H7 (cell line): ENCODE measurements around the gene GOLM1. TPM values are rescaled to one million over a fixed set of nuclear protein-coding genes. Genes with fewer than 3 reads are reported as not detected.
A peak's percentile ranks its signal among the peaks of the same experiment; 100 is the strongest.
"Not testable (repeated sequence)": the region's sequence is repeated elsewhere in the genome, so short reads cannot be mapped to it uniquely, and the experiment has no call there.

Experiments used
- DNase-seq: peaks from one replicate; pipeline ENCODE4 v3.0.0; 2012
- H3K27me3 ChIP-seq: 2 replicates; pipeline ENCODE4 v1.6.0; 2011; ENCODE audit warnings: mild to moderate bottlenecking, low read length; ENCODE audit not compliant: control insufficient read depth, insufficient read depth
- H3K36me3 ChIP-seq: replicated peaks from 2 replicates; pipeline ENCODE4 v1.5.1; 2011; ENCODE audit warnings: low read length; ENCODE audit not compliant: control insufficient read depth, insufficient read depth
- H3K4me3 ChIP-seq: 2 replicates; pipeline ENCODE4 v1.5.1; 2011; ENCODE audit warnings: low read depth, mild to moderate bottlenecking, control low read depth, low read length, moderate library complexity; ENCODE audit not compliant: insufficient read depth
- total RNA-seq: library from RNA; depleted of rRNA; stranded (reverse); fragments of >200 nt; shearing (Covaris generic); gene quantifications from 2 replicates; pipeline ENCODE4 v1.2.3, GENCODE V29; 2014

GOLM1 gene
- total RNA-seq, 1 experiment from 2014 or later: 24.3 TPM

DNA sequence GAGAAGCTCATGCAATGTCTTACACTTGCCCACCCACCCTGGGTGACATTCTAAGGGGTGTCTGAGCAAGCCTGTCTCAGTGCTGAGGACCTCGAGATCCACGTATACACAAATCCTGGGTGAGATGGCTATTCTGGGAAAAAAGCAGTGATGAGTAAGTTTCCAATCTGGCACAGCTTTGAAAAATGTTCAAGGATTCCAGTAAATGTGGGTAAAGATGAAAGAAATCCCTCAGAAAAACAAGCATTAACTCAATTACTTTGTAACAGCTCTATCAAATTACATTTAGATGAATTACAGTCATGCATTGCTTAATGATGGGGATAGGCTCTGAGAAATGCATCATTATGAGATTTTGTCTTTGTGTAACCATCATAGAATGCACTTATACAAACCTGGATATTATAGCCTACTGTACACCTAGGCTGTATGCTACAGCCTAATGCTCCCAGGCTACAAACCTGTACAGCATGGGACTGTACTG, 26.9 kb downstream of the GOLM1 start:
- peaks cover 2% of the 10 kb centered on the region; the same call in 1 of the 2 replicates for H3K36me3 ChIP-seq
- DNase-seq: no peak
- no peaks in the 10 kb centered on the region for H3K27me3 ChIP-seq
- no peak overlapping the region for H3K4me3 ChIP-seq

DNA sequence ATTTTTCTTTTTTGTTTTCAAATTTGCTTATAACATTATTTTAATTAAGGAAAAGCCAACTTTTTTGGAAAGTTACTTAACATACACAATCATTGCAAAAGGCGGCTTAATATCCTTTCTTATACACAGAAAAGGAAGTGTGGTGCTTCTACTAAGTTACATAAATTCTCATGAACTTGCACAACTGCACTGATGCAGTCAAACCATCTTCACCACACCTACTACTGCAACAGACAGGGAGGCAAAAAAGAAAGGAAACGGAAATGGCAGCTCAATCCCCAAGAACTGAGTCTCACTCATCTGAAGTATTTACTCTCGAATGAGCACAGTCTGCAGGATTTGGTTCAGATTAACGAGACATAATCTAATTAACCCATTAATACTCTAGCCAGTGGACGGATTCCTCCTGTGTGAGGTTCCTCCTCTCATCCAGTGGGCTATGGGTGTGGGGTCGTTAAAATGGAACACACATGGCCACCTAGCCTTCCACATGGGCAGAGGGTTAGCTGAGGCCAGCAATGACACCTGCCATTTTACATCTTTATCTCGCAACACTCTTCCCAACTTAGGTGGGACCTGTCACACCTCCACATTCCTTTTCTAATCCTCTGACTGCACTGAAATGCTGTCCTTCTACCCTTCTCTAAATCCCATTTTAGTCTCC, 30.0 kb downstream of the GOLM1 start:
- DNase-seq: no peak
- Histone ChIP-seq H3K27me3 (no peaks in the 10 kb centered on the region), H3K36me3 (no peaks in the 10 kb centered on the region; the same call in 1 of the 2 replicates), H3K4me3 (no peak overlapping the region)

DNA sequence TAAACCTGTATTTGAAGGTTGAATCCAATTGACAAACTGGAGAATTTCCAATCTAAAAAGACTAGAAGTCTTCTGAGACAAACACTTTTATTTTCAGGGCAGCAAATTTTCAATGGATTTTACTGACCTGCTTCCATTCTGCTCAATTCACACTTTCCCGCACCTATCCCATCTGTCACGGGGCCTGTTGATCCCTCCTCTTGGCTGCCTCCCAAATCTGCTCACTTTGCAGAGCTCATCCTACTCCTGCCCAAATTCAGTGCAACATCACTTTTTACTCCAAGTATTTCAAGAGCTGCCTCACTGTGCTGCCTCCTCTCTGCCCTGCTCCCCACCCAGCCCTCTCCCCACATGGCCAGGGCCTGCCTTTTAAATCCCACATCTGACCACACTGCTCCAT, 35.1 kb downstream of the GOLM1 start:
- no peak overlapping the region for H3K4me3 ChIP-seq
- no peak for DNase-seq
- no peaks in the 10 kb centered on the region; the same call in 1 of the 2 replicates for H3K36me3 ChIP-seq
- H3K27me3 ChIP-seq: no peaks in the 10 kb centered on the region

DNA sequence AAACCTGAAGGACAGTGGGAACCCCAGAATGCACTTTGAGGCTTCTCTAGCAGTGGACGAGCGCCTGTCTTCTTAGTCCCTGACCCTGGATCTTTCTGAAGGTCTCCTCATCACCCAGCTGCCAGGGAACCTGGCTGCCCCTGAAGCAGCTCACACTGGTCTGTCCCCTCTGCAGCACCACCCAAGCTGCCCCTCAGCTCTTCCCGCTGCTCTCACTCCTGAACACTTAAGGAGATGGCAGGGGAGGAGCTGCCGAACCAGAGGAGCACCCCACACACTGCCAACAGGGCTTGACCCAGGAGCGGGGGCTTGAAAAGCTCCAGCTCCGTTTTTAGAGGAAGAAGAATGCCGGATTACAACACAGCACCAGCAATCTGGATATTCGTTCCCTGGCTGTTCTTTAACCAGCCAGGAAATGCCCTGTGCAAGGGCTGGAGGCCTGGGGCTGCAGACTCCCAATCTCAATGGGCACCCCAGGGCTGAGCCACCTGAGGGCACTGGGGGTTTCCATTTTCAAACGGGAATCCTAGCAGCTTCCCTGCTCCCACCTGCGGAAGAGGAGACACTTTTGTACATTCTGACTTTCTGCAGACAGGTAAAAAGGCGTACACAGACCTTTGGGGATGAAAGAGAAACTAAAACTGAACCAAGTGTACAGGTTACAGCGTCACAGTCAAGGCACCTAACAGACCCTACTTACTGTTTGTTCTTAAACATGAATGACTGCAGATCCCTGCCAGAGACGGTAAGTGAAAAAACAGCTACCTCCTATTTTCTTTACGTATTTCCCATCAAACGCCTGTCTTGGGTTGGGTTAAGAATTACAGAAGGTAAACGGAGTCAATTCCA, 36.3 kb downstream of the GOLM1 start:
- DNase-seq: no peak
- Histone ChIP-seq H3K36me3 (no peaks in the 10 kb centered on the region; the same call in 1 of the 2 replicates), H3K27me3 (no peaks in the 10 kb centered on the region), H3K4me3 (no peak overlapping the region)

DNA sequence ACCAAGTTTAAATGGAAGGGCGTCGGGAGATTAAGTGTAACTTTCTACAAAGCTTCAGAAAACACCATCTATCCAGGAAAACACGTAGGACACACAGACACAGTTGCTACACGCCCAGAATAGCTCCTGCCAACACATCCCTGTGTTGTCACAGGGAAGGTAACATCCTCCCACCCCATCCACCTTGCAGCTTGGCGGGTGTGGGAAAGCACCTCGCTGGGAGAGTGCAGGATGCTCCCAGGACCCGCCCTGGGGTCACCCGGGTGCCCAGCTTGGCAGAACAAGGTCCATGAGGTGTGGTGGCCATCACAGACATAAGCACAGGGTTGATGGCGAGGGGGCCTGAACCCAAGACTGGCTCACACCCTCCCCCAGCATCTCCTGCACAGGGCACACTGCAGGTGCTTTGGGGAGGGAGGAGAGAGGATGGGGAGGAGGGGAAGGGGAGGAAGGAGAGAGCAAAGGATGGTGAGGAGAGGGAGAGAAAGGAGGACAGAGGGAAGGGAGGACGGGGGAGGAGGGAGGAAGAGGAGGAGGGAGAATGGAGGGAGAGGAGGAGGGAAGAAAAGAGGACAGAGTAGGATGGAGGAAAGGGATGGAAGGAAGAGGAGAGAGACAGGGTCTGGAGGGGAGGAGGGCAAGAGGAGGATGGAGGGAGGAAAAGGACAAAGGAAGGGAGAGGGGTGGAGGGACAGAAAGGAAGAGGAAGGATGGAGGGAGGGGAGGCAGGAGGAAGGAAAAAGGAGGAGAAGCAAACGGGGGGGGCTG, 37.2 kb downstream of the GOLM1 start:
- H3K4me3 ChIP-seq: no peak overlapping the region
- H3K36me3 ChIP-seq: no peaks in the 10 kb centered on the region; the same call in 1 of the 2 replicates
- no peaks in the 10 kb centered on the region for H3K27me3 ChIP-seq
- no peak for DNase-seq

DNA sequence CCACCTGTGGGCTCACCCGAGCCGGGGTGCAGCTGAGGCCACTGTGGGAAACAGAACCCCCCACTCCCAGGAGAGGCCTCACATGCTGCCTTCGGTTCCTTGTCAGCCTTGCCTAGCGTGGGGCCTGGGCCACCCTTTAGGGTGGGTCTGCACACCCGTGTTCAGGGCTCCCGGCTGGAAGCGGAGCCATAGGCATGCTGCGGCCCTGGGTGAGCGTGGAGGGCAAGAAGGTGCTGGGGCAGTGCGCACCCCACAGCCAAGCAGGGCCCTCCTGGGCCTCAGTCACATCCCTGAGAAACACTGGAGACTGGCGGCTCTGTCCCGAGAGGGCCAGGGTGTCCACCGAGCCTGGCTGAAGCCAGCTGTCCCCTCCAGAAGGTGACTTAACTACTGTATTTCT, 41.9 kb downstream of the GOLM1 start:
- H3K27me3 ChIP-seq: no peaks in the 10 kb centered on the region
- no peaks in the 10 kb centered on the region for H3K36me3 ChIP-seq
- DNase-seq: no peak
- no peak overlapping the region for H3K4me3 ChIP-seq

DNA sequence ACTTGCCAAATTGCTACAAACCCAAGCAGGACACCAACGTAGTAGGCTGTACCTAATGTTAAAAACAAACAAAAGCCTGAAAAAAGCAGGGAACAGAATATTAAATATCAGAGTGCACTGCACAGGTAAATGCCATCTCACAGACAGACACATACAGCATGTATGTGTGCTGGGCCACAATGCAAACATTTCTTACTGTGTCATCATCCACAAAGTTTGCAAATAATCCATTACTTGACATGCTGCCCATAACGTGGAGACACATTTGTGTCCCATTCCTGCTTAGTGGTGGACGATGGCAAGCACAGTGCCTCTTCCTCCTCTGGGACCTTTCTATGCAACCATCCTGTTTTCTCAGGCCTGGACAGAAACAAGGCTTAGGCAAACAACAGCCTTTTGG, 44.7 kb downstream of the GOLM1 start:
- no peaks in the 10 kb centered on the region for H3K36me3 ChIP-seq
- no peak overlapping the region for H3K4me3 ChIP-seq
- H3K27me3 ChIP-seq: no peaks in the 10 kb centered on the region
- no peak for DNase-seq

DNA sequence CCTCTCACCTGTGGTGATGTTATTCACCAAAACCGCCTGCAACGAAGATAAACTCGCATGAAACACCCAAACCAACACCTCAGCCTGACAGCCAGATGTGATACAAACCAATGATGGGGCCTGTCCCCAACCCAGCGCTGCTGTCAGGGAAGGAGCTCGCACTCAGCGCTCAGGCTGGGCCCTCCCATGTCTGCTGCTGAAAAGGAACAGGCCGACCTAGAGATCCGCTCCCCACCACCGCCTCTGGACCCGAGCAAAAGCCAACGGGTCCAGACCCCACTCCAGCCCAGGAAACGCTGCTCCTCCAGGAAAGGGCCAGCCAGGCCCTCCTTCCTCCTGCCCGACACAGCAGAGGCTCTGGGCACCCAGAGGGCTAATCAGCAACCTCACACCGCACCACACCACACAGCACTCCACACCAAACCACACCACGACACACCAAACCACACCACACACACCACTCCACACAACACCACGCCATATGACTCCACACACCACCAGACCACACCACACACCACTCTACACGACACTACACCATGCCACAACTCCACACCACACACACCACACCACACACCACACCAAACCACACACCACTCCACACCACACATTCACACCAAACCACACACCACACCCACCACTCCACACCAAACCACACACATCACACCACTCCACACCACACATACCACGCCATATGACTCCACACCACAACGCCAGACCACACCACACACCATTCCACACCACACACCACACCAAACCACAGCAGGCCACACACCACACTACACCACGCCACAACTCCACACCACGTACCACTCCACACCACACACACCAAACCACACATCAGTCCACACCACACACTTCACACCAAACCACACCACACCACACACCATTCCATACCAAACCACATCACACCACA, 46.5 kb downstream of the GOLM1 start:
- DNase-seq: peak; percentile 47
- H3K36me3 ChIP-seq: no peaks in the 10 kb centered on the region
- no peak overlapping the region for H3K4me3 ChIP-seq
- no peaks in the 10 kb centered on the region for H3K27me3 ChIP-seq

DNA sequence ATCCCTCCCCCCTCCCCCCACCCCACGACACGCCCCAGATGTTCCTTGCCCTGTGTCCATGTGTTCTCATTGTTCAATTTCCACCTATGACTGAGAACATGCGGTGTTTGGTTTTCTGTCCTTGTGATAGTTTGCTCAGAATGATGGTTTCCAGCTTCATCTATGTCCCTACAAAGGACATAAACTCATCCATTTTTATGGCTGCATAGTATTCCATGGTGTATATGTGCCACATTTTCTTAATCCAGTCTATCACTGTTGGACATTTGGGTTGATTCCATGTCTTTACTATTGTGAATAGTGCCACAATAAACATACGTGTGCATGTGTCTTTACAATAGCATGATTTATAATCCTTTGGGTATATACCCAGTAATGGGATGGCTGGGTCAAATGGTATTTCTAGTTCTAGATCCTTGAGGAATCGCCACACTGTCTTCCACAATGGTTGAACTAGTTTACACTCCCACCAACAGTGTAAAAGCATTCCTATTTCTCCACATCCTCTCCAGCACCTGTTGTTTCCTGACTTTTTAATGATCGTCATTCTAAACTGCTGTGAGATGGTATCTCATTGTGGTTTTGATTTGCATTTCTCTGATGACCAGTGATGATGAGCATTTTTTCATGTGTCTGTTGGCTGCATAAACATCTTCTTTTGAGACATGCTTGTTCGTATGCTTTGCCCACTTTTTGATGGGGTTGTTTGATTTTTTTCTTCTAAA, 51.2 kb downstream of the GOLM1 start:
- not testable (repeated sequence) for DNase-seq, H3K27me3 ChIP-seq, H3K36me3 ChIP-seq, H3K4me3 ChIP-seq

DNA sequence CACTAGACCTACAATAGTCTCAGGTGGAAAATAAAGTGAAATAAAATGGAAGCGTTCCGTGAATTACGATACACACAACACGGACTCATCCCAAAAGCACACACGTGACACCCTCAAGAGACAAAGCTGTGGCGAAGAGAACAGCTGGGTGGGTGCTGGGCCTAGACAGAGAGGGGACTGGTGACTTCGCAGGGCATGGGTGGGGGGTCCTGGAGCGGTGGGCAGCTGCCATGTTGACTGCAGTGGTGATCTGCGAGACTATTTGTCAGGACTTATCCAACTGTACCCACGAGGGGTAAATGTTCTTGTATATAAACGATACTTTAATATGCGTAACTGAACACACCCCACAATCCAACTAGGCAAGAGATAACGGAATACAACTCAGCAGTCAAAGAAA, 52.0 kb downstream of the GOLM1 start:
- Histone ChIP-seq H3K27me3 (no peaks in the 10 kb centered on the region), H3K36me3 (no peaks in the 10 kb centered on the region; the same call in 1 of the 2 replicates), H3K4me3 (no peak overlapping the region)
- no peak for DNase-seq

DNA sequence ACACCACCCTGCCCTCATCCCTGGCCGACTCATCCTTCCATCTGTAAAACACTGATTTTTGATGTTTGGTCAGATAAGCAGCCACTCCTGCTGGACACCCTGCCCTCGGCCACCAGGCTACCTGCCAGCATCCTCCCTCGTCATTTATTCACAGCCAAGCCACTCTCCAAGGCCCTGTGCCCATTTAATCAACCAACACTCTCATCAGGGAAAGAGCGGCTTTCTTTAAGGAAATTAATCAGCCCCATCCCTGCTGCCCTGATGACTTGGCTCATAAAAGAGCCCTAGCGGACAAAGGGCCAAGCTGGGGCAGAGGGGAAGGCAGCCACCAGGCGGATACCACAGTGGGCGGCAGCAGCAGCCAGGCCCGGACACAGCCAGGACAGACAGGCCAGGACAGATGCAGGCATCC, 52.4 kb downstream of the GOLM1 start:
- Histone ChIP-seq H3K36me3 (no peaks in the 10 kb centered on the region; the same call in 1 of the 2 replicates), H3K4me3 (no peak overlapping the region)
- no peak for DNase-seq

DNA sequence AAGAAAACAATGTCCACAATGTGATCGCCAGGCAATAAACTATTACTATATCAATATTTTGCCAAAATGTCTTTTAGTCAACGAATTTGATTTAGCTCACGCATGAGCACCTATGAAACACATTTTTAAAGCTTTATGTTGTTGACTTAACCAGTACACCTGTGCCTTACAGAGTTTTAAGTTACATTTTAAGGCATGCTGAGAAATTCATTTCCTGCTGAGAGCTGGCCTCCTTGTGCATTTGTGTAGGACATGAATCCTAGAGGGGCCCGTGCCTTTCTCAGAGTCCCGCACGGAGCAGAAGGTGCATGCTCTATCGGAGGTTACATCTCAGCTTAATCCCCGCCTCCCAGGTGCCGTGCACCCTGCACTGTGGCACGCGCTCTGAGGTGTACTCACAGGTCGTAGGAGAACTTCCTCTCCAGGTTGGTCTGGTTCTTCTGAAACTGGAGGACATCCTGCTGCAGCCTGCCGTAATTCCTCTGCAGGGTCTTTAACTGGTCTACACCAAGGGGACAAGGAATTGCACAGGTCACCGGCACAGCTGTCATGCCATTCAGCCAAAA, 53.2 kb downstream of the GOLM1 start:
- Histone ChIP-seq H3K27me3 (no peaks in the 10 kb centered on the region), H3K4me3 (no peak overlapping the region), H3K36me3 (no peaks in the 10 kb centered on the region; the same call in 1 of the 2 replicates)
- no peak for DNase-seq

More for the DNA sequence above, 52.4 kb downstream of the GOLM1 start:
- H3K27me3 ChIP-seq: no peaks in the 10 kb centered on the region

DNA sequence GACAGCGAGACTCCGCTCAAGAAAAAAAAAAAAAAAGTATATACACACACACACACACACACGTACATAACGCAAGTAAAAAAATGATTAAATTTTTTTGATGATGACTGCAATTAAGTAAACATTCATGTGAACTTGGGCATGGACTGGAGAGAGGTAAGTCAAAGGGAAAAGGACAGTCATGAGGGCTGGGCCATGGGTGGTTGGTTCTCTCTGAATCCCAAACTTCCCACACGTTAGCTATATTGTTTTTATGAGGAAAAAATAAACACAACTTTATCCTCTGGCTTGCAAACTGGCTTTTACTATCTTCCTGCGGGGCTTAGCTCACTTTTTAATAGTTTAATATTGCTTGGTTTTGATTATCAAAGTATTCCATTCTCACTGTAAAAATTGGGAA, 53.7 kb downstream of the GOLM1 start:
- Histone ChIP-seq H3K4me3 (no peak overlapping the region), H3K36me3 (no peaks in the 10 kb centered on the region; the same call in 1 of the 2 replicates), H3K27me3 (no peaks in the 10 kb centered on the region)
- DNase-seq: no peak
